Keratinocyte (primary cell): ENCODE data around the gene STK32C.

Experiments
- EZH2 ChIP-seq: IDR thresholded peaks from one replicate; pipeline ENCODE4 v1.6.1; 2012; ENCODE audit warnings: inconsistent platforms, mild to moderate bottlenecking, low read length, moderate library complexity
- TF ChIP-seq, protein P1 (sequence below), 3 experiments: IDR thresholded peaks in 1 of 3; conservative IDR thresholded peaks in 1 of 3; optimal IDR thresholded peaks in 1 of 3; 2 replicates in 2 of 3; 3 replicates in 1 of 3; pipeline versions ENCODE3 to v1.5.1; 2011; ENCODE audit warnings: low read length in 3 of 3, mild to moderate bottlenecking in 3 of 3, moderate library complexity in 2 of 3, control low read depth in 1 of 3, inconsistent platforms in 1 of 3; ENCODE audit not compliant: insufficient read depth in 2 of 3; ENCODE audit errors: extremely low read depth in 1 of 3

GRCh38 chr10:132199854-132200311 is 107.9 kb downstream of the STK32C start:
- TF ChIP-seq, protein P1, sequence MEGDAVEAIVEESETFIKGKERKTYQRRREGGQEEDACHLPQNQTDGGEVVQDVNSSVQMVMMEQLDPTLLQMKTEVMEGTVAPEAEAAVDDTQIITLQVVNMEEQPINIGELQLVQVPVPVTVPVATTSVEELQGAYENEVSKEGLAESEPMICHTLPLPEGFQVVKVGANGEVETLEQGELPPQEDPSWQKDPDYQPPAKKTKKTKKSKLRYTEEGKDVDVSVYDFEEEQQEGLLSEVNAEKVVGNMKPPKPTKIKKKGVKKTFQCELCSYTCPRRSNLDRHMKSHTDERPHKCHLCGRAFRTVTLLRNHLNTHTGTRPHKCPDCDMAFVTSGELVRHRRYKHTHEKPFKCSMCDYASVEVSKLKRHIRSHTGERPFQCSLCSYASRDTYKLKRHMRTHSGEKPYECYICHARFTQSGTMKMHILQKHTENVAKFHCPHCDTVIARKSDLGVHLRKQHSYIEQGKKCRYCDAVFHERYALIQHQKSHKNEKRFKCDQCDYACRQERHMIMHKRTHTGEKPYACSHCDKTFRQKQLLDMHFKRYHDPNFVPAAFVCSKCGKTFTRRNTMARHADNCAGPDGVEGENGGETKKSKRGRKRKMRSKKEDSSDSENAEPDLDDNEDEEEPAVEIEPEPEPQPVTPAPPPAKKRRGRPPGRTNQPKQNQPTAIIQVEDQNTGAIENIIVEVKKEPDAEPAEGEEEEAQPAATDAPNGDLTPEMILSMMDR (optimal IDR thresholded peaks at IDR 0.05 in 1 of 3, IDR thresholded peaks at IDR 0.05 in 1 of 3, conservative IDR thresholded peaks at IDR 0.05 in 1 of 3; ENCODE audit: extremely low read depth in 1 of 3, insufficient read depth in 2 of 3, low read length in 3 of 3) = no peak
- no peak for TF ChIP-seq EZH2
